SK-N-SH treated with all-trans-retinoic acid at 6 μM for 48 hours (cell line): Measurements from ENCODE around the gene TTC7B.

Experiments
- PATZ1 ChIP-seq: fragments of 250-450 bp; sonication (Bioruptor Pico); IDR thresholded peaks from 2 replicates; pipeline ENCODE4 v1.8.0; 2020; ENCODE audit warnings: mild to moderate bottlenecking, moderate library complexity, borderline replicate concordance
- TOX ChIP-seq: fragments of 250-450 bp; sonication (Bioruptor Pico); IDR thresholded peaks from 2 replicates; pipeline ENCODE4 v1.8.0; 2021; ENCODE audit warnings: mild to moderate bottlenecking, moderate library complexity, borderline replicate concordance
- ZFP3 ChIP-seq: fragments of 250-450 bp; sonication (Bioruptor Pico); IDR thresholded peaks from 2 replicates; pipeline ENCODE4 v1.5.0; 2020; ENCODE audit warnings: mild to moderate bottlenecking, moderate library complexity

- TF ChIP-seq TOX: no peak
- no peak for TF ChIP-seq ZFP3 (CRISPR knock-in tag)
- TF ChIP-seq PATZ1: no peak
Measured at GRCh38 chr14:90576981-90577660, 239.1 kb downstream of the TTC7B start.
